Measurements from ENCODE around the gene FLNA.

FLNA gene

GRCh38 chrX:154384284-154384892 is 10.0 kb upstream of the FLNA start:
- no peak for TF ChIP-seq CTCF (IDR thresholded peaks at IDR 0.05; ENCODE audit: low read depth, low read length, missing control alignments)
- no peak for DNase-seq (ENCODE audit: extremely low read depth, low read depth)
- H3K4me3 ChIP-seq (replicated peaks; ENCODE audit: low read depth, low read length): no peak overlapping the region

GRCh38 chrX:154383359-154384283 is 9.2 kb upstream of the FLNA start:
- no peak for DNase-seq (ENCODE audit: extremely low read depth, low read depth)
- no peak overlapping the region for H3K4me3 ChIP-seq (replicated peaks; ENCODE audit: low read depth, low read length)
- no peak for TF ChIP-seq CTCF (IDR thresholded peaks at IDR 0.05; ENCODE audit: low read depth, low read length, missing control alignments)

- DNase-seq (ENCODE audit: extremely low read depth, low read depth): no peak
- no peak for TF ChIP-seq CTCF (IDR thresholded peaks at IDR 0.05; ENCODE audit: low read depth, low read length, missing control alignments)
- no peak overlapping the region for H3K4me3 ChIP-seq (replicated peaks; ENCODE audit: low read depth, low read length)
These were observed 8.1 kb upstream of the FLNA start for GRCh38 chrX:154382483-154383069.

GRCh38 chrX:154381271-154381670 is 6.8 kb upstream of the FLNA start:
- H3K4me3 ChIP-seq (replicated peaks; ENCODE audit: low read depth, low read length): no peak overlapping the region
- no peak for TF ChIP-seq CTCF (IDR thresholded peaks at IDR 0.05; ENCODE audit: low read depth, low read length, missing control alignments)
- no peak for DNase-seq (ENCODE audit: extremely low read depth, low read depth)

- no peak for TF ChIP-seq CTCF (IDR thresholded peaks at IDR 0.05; ENCODE audit: low read depth, low read length, missing control alignments)
- peak overlapping the region; percentile 74 for H3K4me3 ChIP-seq (replicated peaks; ENCODE audit: low read depth, low read length)
- no peak for DNase-seq (ENCODE audit: extremely low read depth, low read depth)
These were observed 6.4 kb upstream of the FLNA start for GRCh38 chrX:154380787-154381186.

DNA sequence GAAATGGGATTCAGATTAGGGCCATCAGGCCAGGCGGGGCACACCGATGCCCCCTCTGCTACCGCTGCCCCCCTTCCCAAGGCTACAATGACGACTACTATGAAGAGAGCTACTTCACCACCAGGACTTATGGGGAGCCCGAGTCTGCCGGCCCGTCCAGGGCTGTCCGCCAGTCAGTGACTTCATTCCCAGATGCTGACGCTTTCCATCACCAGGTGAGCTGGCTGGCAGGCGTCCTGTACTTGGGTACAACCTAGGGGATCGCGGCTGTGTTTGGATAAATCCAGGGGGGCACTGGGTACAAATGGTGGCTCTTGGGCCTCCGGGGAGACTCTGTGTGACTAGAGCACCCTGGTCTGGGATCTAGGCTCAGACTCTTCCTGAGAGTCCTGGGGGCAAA is 5.7 kb upstream of the FLNA start:
- TF ChIP-seq CTCF (IDR thresholded peaks at IDR 0.05; ENCODE audit: low read depth, low read length, missing control alignments): no peak
- no peak for DNase-seq (ENCODE audit: extremely low read depth, low read depth)
- H3K4me3 ChIP-seq (replicated peaks; ENCODE audit: low read depth, low read length): peak overlapping the region; percentile 74
